PFSK-1 (cell line): ENCODE results near the gene UBA7.
A peak's percentile ranks its signal among the peaks of the same experiment; 100 is the strongest.

ENCODE experiments used
- POLR2AphosphoS5 ChIP-seq: IDR thresholded peaks from 2 replicates; pipeline ENCODE4 v1.6.1; 2012; ENCODE audit warnings: low read depth, mild to moderate bottlenecking, control low read depth, low read length, moderate library complexity
- SIN3A ChIP-seq: IDR thresholded peaks from 2 replicates; pipeline ENCODE4 v1.6.1; 2012; ENCODE audit warnings: mild to moderate bottlenecking, low read length, moderate library complexity, borderline replicate concordance; ENCODE audit not compliant: insufficient read depth
- TAF1 ChIP-seq: IDR thresholded peaks from 2 replicates; pipeline ENCODE4 v1.6.1; 2012; ENCODE audit warnings: low read length, control low read depth, borderline replicate concordance; ENCODE audit not compliant: insufficient read depth
- TF ChIP-seq, protein P1 (sequence below), 2 experiments: IDR thresholded peaks; 2 replicates each; pipeline versions ENCODE4 v1.6.1 to v1.8.0; 2011 to 2012; ENCODE audit warnings: low read depth in 2 of 2, low read length in 2 of 2, control low read depth in 1 of 2, inconsistent platforms in 1 of 2, mild to moderate bottlenecking in 1 of 2, moderate library complexity in 1 of 2; ENCODE audit not compliant: insufficient read depth in 1 of 2

DNA sequence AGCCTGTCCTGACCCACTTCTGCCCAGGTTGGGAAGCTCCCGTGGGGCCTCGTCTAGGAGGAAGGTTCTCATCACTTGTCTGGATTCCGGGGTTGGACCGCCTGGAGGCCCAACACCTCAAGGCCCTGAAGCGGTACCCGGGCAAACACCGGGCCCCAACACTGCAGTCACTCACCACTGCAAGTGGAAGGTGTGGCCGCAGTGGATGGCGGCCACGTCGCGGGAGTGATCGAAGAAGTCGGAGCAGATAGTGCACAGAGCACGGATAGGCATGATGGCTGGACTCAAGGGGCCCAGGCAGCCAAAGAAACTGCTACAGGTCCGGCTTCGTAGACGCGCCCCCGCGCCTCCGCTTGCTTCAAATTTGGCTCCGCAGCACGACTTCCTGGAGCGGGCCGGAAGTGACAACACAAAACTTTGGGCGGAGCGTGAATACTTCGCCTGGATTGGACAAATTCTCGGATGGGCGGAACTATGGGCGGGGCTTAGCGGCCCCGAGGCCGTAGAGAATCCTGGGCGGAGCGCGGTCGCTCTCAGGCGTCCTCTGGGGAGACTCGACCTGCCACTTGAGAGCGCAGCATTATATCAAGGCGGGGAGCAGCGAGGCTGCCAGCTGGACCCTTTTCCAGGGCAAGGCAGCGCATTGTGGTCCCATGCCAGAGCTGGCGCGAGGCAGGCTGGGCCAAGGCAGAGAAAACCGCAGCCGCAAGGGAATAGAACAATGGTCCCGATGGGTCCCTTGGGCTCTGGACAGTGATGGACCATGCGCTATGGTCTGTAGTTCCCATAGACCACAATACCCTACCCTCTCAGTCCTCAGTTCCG is 42.6 kb upstream of the UBA7 start, which contains the start of gene TRAIP:
- TF ChIP-seq, protein P1, sequence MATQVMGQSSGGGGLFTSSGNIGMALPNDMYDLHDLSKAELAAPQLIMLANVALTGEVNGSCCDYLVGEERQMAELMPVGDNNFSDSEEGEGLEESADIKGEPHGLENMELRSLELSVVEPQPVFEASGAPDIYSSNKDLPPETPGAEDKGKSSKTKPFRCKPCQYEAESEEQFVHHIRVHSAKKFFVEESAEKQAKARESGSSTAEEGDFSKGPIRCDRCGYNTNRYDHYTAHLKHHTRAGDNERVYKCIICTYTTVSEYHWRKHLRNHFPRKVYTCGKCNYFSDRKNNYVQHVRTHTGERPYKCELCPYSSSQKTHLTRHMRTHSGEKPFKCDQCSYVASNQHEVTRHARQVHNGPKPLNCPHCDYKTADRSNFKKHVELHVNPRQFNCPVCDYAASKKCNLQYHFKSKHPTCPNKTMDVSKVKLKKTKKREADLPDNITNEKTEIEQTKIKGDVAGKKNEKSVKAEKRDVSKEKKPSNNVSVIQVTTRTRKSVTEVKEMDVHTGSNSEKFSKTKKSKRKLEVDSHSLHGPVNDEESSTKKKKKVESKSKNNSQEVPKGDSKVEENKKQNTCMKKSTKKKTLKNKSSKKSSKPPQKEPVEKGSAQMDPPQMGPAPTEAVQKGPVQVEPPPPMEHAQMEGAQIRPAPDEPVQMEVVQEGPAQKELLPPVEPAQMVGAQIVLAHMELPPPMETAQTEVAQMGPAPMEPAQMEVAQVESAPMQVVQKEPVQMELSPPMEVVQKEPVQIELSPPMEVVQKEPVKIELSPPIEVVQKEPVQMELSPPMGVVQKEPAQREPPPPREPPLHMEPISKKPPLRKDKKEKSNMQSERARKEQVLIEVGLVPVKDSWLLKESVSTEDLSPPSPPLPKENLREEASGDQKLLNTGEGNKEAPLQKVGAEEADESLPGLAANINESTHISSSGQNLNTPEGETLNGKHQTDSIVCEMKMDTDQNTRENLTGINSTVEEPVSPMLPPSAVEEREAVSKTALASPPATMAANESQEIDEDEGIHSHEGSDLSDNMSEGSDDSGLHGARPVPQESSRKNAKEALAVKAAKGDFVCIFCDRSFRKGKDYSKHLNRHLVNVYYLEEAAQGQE (IDR thresholded peaks at IDR 0.05; ENCODE audit: insufficient read depth in 1 of 2, low read depth in 2 of 2, low read length in 2 of 2): no peak
- TF ChIP-seq TAF1: 0 out of 2 replicates have a peak, but pooled peaks have one; percentile 38
- TF ChIP-seq POLR2AphosphoS5: peak; percentile 75
- peak; percentile 85; the same call in 1 of the 2 replicates for TF ChIP-seq SIN3A
